ENCODE measurements around the gene XPA.
A peak's percentile ranks its signal among the peaks of the same experiment; 100 is the strongest.
"Not testable (repeated sequence)": the region's sequence is repeated elsewhere in the genome, so short reads cannot be mapped to it uniquely, and the experiment has no call there.

The XPA gene

DNA sequence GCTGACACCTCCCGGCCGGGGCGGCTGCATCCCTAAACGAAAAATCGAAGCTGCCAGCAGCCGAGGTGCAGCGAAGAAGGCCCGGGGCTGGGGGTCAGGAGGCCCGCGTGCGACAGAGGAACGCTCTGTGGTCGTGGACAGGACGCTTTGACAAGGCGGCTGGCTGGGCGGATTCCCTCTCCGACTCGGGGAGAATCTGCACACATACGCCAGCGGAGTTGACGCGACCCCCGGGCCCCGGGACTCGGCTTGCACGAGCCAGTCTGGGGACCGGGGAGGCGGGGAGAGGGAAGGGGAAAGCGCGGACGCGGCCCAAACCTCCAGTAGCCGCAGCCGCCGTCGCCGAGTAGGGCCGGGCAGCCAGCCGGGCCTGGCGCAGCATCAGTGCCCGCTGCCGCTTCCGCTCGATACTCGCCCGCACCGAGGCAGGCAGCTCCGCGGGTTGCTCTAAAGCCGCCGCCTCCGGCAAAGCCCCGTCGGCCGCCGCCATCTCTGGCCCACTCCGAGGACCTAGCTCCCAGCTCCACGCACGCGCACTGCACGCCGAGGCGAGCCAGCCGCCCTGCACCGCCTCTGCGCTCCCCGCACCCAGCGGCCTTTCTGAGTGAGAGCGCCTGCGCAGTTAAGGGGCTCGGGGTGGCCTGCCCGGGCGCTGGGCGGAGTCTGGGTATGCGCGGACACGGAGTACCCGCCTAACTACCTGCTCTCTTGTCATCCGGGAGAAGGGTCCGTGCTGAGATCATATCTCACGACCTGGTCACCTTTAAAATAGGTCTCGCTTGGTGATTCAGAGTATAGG is at the start of gene XPA:
Gene XPA, minus strand, starts transcription at position 538 of the 799 bp plus-strand sequence. Its CDS starts 48 bp downstream, at position 490.
- peak; percentile 99 for DNase-seq

DNA sequence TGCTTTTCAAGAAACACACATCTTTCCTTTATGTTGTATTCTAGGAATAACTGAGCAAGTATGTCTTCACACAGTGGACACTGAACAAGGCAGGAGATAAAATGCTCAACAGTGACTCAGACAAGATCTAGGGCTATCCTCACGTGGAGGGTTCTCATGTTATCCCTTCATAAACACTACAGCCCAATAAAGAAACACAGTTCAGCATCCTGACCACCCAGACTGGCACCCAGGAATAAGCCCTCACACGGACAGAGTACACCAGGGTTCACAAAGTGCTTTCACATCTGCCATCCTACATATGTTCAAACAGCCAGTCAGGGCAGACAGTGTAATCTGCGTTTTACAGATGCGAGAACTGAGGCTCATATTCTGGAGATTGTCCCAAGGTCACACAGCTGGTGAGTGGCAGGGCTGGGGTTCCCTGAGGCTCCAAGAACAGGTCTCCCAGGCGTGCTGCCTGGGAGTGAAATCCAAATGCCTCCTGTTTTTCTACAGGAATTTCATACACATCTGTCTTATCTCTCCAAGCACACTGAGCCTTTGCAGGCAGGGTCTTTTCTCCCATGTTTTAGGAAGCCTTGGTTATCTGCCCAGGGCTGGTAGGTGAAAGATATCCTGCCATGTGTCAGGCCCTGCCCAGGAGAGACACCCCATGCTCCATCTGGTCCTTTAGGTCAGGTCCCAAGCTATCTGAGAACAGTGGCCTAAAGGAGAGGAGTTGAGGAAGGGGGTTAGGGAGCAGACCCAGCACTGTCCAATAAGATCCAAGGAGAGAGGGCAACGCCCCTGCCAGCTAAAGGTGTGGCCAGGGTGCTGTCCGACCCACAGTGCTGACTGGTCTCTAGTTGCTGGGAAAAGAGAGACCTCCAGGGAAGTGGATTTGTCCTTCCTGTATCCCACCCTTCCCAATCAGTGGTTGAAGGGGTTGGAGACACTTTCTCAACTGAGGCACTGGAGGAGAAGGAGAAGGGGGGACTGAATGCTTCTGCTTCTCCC is 47.9 kb upstream of the XPA start:
- peak; percentile 68 for DNase-seq

DNA sequence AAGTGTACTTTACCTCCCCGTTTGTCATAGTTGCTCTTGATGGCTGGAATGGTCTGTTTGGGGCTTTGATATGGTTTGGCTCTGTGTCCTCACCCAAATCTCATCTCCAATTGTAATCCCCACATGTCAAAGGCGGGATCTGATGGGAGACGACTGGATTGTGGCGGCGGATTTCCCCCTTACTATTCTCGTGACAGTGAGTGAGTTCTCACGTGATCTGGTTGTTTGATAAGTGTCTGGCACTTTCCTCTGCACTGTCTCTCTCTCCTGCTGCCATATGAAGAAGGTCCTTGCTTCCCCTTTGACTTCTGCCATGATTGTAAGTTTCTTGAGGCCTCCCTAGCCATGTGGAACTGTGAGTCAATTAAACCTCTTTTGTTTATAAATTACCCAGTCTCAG is 46.9 kb upstream of the XPA start:
- DNase-seq, result not testable (repeated sequence)

DNA sequence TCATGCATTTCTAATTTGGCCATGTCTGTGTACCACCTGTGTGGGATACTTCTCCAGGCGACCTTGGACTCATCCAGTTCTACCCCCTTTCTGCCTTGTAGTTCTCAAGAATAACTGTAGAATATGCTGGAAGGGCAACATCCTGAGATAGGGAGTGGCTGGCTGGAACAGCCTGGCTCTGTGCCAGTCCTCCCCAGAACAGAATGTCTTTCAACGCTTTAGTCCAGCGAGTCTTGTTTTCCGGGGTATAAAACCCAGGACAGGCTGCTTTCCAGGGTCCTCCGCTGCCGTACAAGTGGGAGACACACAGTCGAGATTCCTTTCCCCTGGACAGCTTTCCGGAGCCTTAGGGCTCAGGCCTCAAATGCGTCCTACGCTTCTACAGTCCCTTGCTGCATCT is 45.4 kb upstream of the XPA start:
- no peak for DNase-seq

DNA sequence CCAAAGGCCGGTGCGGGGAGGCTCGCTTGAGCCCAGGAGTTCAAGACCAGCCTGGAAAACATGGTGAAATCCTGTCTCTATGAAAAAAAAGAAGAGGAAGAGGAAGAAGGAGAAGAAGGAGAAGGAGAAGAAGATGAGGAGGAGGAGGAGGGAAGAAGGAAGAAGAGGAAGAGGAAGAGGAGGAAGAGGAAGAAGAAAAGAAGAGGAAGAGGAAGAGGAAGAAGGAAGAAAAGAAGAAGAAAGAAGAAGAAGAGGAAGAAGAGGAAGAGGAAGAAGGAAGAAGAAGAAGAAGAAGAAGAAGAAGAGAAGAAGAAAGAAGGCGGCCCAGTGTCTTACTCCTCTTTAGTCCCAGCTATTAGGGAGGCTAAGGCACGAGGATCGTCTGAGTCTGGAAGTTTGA is 44.8 kb upstream of the XPA start:
- no peak for DNase-seq

DNA sequence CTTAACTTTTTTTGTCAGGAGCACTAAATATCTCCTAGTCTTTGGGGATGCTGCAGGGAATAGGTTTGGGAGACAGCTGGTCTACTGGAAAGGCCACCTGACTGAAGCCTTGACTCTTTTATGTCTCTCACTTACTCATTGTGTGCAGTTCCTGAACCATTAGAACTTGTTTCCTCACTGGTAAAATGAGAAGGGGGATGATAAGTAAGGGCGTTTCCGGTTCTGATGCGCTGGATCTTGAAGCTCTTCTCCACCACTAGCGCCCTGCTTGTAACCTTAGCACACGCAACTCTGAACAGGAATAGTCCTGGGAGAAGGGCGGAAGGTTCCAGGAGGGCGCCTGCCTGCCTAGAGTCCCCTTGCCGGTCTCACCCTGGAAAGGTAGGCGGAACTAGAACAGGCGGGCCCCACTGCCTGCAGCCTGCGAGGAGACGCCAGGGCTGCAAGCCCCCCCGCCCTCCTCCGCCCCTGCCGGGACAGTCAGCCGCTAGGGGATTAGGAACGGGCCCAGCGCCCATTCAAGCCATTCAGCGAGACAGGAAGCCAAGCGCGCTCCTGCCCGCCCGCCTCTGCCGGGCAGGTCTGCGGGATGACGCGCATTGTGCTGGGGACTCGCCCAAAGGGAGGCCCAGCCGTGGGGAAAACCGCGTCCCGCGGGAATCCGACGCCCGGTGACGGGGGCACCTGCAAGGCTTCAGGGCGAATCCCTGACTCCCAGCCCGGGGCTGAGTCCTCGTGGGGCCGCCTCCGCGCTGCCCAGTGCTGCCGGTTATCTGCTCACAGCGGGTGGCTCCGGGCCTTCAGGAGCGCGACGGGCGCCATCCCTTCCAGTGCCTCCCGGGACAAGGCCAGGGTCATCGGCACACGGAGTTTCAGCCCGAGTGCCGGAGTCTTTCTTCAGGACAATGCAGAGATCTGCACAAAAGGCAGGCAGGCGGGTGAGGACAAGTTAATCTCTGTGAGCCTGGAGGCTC is 44.0 kb upstream of the XPA start:
- DNase-seq, result peak; percentile 95

DNA sequence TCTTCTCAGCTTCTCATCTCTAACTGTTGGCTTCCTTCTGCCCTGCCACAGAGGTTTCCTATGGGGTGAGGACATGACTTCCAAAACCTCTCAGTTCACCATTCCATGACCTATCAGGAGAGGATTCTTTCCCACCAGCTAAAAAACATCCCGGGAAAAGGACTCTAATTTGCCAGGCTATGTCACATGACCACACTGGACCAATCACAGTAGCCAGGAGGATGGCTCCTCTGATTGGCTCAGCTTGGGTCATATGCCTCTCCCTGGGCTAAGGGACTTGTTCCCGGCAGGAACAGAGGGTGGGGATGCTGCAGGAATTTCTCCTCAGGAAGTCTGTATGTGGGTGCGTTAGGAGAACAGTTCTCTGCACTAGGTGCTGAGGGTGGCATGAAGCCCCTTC is 40.3 kb upstream of the XPA start:
- no peak for DNase-seq

DNA sequence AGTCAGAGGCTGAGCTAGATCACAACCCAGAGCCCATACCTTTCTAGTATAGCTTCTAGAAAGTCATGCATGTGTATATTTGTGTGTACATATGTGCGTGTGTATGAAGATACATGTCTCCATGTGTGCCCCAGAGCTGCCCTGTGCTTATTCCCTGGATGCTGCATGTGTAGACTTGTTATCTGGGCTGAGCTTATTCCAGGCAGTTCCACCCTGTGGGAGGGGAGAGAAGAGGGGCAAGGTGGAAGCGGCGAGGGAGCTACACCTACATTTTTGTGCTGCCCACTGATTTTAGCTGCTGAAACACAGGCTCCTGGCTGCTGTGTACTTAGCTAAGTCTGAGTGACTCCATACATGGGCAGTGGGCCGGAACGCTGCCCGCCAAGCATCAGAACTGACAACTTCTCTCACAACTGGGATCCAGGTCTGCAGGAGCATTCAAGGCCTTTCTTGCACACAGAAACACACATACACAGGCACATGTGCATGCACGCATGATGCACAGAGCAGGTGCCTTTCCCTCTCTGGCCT is 38.0 kb upstream of the XPA start:
- no peak for DNase-seq

DNA sequence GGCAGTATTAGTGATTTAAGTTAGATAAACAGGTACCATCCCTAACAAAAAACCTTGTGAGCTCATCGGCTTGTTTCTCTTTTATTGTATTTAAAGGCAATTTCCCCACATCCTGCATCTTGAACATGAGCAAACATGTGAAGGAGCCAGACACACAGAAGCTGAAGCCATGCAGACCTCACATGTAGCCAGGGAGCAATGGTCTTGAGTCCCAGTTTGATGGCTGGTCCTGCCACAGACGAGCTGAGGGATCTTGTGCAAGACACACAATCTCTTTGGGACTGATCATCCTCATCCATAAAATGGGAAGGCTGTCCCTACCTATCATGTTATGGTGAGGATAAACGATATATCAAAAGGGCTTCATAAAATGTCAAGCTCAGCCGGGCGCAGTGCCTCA is 29.6 kb upstream of the XPA start:
- no peak for DNase-seq

DNA sequence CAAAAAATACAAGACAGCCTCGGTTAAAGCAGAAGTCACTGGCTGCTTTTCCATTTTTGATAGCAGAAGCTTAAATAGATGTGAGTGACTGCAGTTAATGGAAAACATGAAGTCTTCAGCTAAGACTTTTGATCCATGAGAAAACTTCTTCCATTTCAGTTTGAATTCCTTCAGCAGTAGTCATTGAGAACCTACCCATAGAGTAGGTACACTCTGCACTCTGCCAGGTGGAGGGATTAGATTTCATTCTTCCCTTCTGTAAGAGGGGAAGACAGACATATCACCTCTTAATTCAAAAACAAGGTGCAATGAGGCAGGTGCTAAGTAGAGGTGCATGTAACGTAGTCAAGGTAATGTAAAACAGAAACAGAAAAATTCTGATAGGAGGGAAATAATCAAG is 26.7 kb upstream of the XPA start:
- no peak for DNase-seq

DNA sequence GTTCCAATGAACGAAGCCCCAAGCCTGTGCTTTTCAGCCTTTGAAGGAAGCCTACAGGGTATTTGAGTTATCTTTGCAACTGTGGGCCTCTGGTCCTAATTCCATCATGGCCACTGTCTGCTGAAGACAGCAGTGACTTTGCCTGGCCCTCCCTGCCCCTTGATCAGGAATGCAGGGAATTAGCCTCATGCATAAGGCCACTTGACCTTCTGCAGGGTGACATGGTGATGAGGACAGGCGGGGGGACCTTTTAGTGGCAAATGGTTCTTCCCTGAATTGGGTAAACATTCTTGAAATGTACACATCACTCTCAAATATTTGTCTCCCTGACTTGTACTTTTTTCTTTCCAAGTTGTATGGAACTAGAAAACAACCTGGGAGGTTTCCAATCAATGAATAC is 25.2 kb upstream of the XPA start:
- DNase-seq, result no peak

DNA sequence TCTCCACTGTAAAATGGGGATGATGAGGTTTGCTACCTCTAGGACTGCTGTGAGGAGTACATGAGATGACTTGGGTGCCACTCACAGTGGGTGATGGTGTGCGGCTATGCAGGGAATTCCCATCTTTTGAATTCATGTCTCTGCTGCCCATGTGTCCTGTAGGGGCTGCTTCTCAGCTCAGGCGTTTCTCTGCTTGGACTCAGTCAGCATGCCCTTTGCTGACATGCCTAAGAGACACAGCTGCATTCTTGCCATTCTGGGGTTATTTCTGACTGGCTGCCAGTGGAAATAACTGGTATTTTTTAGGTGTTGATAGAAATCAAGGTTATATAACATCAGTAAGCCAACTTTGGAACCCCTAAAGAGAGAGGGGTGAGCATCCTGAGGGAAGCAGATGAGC is 24.3 kb upstream of the XPA start:
- DNase-seq, result no peak

DNA sequence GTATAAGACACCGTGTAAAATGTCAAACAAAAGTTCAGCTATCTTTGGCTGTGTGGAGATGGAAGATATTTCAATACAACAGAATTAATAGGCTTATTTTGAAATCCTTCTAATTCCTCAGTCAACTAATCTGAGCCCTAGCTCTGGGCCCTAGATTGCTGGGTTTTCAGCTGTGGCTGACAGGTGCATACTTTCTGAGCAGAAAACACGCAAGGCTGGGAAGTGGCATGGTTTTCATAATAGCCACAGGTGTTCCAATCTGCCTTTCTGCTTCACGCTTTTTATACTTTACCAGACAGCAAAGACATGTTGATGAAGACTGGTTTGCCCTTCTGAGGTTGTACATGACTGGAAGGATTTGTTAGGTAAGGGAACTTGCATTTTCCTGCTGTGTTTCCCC is 20.7 kb upstream of the XPA start:
- peak; percentile 15 for DNase-seq

DNA sequence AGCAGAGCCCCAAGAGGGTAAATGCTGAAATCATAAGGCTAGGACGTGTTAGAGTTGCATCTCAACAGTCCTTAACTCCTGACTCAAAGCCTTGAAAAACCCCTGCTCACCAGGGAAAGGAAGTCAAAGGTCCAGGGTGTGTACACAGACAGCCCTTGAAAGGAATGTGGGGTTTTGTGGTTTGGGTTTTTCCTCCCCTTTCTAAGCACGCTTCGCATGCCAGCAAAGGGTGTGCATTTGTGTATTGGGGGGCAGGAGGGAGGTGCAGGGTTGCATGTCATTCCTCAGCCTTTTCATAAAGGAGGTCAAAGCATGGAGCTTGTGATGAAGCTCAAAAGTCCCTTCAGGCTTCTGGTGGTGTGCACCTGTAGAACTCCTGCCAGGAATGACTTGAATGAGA is 17.3 kb upstream of the XPA start:
- DNase-seq, result no peak

DNA sequence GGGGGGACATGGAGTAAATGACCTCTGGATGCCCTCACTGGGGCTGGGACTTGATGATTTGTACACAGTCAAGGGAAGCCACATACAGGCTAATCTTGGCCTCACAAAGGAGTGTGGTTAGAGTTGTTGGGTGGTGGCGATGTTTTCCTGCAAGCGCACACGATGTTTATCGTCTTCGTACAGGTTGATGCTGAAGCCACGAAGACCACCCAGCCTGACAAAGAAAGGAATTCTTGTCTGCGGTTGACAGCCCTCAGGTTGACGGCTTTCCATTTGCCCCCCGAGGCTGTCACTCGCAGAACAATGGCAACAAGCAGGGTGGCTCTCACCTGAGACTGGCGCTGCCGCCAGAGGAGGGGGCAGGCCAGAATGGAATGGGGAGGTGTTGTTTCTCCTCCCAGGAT is 14.1 kb upstream of the XPA start:
- DNase-seq, result peak; percentile 66

DNA sequence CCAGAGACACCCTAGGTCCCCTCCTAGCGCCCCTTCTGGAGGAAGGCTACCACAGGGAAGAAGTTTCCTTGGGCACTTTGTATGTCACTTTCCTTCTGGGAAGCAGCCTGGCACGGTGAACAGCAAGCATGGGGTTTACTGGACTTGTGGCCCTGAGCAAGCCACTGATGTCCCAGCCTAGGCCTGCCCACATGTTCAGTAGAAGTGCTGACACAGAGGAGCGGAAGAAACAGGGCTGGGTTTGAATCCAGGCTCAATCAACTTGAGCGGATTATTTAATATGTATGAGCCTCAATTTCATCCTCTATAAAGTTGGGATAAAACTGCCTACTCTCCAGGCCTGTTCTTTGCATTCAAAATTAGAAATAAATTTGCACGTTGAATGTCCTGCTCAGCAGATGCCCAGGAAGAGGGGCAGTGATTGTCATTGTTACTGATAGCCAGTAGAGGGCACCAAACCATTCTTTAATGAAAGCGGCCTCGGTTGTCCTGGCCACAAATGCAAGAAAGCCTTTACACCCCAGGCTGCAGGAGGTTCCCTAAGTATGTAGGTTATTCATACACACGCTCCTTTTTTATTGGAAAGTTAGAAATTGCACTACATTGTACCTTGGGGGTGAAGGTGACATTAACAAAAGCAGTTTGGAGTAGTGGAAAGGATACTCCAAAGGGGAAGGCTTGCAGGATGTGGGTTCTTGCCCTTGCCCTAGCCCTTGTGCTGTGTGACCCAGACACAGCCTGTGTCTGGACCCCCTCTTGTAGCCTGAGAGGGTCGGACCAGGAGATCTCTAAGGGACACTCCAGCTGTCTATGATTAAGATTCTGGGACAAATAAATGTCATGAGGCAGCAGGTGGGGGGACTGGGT is 13.4 kb upstream of the XPA start:
- peak; percentile 69 for DNase-seq

DNA sequence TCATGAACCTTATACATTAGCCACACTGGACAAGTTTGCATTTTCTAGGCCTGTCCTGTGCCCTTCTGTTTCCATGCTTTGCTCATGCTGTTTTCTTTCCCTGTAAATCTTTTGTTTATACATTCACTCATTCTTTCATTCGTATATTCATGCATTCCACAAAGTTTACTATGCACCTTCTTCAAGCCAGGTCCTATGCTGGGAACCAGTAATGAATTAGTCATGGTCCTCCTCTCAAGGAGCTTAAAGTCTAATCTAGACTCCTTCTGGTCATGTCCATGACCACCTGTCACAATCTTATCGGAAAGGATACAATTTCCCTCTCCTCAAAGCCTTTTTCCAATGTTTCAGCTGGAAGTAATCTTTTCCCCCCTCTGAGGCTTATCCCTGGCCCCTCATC is 9.1 kb upstream of the XPA start:
- no peak for DNase-seq

DNA sequence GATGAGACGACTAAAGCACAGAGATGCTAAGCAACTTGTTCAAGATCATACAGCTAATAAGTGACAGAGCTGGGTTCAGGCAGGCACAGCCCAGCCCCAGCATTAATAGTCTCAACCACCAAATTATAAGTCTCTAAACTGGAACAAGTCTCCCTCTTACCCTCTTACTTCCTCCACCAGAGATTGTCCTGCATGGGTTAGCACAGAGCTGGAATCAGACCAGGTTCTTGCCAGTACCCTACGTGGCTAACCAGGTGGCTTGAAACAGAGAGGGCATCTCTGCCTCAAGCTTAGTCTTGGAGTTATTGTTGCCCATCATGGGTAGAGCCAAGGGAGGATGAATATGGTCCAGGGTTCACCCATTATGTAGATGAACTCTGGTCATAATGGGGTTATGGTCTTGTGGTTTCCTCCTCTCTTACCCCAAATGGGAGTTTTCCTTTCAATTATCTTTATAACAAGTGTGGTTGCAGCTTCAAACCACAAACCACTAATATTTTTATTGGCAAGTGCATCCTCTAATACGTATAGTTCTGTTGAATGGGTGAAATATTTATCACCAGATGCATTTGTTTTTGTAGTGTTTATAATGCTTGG is 8.3 kb upstream of the XPA start:
- no peak for DNase-seq

DNA sequence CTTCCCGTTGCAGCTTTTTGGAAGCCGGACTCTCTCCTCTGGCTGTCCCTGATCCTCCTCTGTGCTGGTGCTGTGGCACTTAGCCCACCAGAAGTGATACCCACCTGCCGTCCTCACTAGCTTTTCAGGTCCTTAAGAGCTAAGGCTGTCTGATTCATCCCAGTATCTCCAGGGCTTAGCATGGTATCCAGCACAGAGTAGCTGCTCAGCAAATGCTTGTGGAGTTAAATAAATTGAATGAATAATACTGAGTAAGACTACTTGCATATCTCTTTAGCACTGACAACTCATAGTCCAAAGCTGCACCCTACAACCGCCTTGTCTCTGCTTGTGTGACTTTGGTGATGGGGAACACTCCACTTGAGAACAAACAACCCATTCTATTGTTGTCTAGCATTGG is 7.7 kb upstream of the XPA start:
- no peak for DNase-seq

DNA sequence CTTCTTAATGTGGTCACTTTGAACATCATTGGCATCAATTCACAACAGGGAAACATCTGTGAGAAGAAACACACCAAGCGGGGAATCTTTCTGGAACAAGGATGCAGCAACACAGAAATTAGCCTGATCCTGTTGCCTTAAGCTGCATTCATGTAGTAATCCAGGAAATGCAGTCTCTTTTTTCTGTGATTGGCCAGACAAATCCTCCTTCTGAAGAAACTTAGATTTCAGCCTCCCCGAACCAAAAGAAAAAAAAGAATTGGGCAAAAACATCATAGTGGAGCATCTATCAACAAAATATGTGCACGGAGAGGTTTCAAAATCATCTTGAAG is 7.2 kb upstream of the XPA start:
- no peak for DNase-seq
